SK-N-SH (cell line): ENCODE results near the gene SPACA7. TPM values are rescaled to one million over a fixed set of nuclear protein-coding genes. Genes with fewer than 3 reads are reported as not detected.

ENCODE experiments used
- CTCF ChIA-PET: fragments of 300-600, 350-600 bp; formaldehyde crosslinking; extraction: SDS; loops from one replicate; lab custom pipeline; 2021; lab: Yijun Ruan, JAX
- POLR2A ChIA-PET: fragments of 350-600 bp; sonication (Branson Sonifier 250); formaldehyde crosslinking; extraction: SDS; loops from one replicate; lab custom pipeline; 2020; ENCODE audit warnings: antibody characterized with exemption, inconsistent platforms; lab: Yijun Ruan, JAX
- DNase-seq: peaks from one replicate; pipeline ENCODE4 v3.0.0; 2012
- H2AFZ ChIP-seq: fragments of 200-600 bp; sonication (generic); 2 replicates; pipeline ENCODE4 v1.8.1; 2016; ENCODE audit warnings: antibody characterized with exemption, mild to moderate bottlenecking, low read depth
- H3F3A ChIP-seq: fragments of 200-600 bp; sonication (generic); replicated peaks from 2 replicates; pipeline ENCODE3; 2016; ENCODE audit warnings: antibody characterized with exemption, mild to moderate bottlenecking; ENCODE audit not compliant: insufficient read depth
- H3K27ac ChIP-seq, 2 experiments: fragments of 200-500 bp in 1 of 2; fragments of 200-600 bp in 1 of 2; sonication (Bioruptor generic) in 1 of 2; sonication (generic), shearing (Covaris generic) in 1 of 2; 2 replicates each; pipeline versions ENCODE4 v1.5.1 to v1.6.1; 2014 to 2016; ENCODE audit warnings: low read depth in 2 of 2, inconsistent platforms in 1 of 2, low read length in 1 of 2, mild to moderate bottlenecking in 1 of 2, mixed read lengths in 1 of 2
- H3K27me3 ChIP-seq: fragments of 200-600 bp; sonication (generic), shearing (Covaris generic); 2 replicates; pipeline ENCODE4 v1.6.1; 2016; ENCODE audit warnings: mixed run types; ENCODE audit not compliant: insufficient read depth
- H3K36me3 ChIP-seq, 2 experiments: fragments of 200-500 bp in 1 of 2; fragments of 200-600 bp in 1 of 2; sonication (Bioruptor generic) in 1 of 2; sonication (generic) in 1 of 2; replicated peaks in 1 of 2; 2 replicates each; pipeline versions ENCODE3 to v1.5.1; 2014 to 2016; ENCODE audit warnings: low read length in 1 of 2, mild to moderate bottlenecking in 1 of 2; ENCODE audit not compliant: insufficient read depth in 2 of 2, control insufficient read depth in 1 of 2
- H3K4me1 ChIP-seq, 2 experiments: fragments of 200-500 bp in 1 of 2; fragments of 200-600 bp in 1 of 2; sonication (Bioruptor generic) in 1 of 2; sonication (generic), shearing (Covaris generic) in 1 of 2; 2 replicates each; pipeline versions ENCODE4 v1.5.1 to v1.6.1; 2014 to 2016; ENCODE audit warnings: low read depth in 1 of 2, low read length in 1 of 2, mixed run types in 1 of 2; ENCODE audit not compliant: insufficient read depth in 2 of 2, control insufficient read depth in 1 of 2
- H3K4me2 ChIP-seq: fragments of 200-600 bp; sonication (generic), shearing (Covaris generic); 2 replicates; pipeline ENCODE4 v1.6.1; 2017; ENCODE audit warnings: mixed run types
- H3K4me3 ChIP-seq, 2 experiments: fragments of 200-500 bp in 1 of 2; fragments of 200-600 bp in 1 of 2; sonication (Bioruptor generic) in 1 of 2; sonication (generic), shearing (Covaris generic) in 1 of 2; 2 replicates each; pipeline versions ENCODE4 v1.5.1 to v1.8.1; 2014 to 2016; ENCODE audit warnings: low read depth in 2 of 2, inconsistent platforms in 1 of 2, low read length in 1 of 2, mild to moderate bottlenecking in 1 of 2, mixed read lengths in 1 of 2, moderate library complexity in 1 of 2
- H3K79me2 ChIP-seq: fragments of 200-600 bp; sonication (generic); 2 replicates; pipeline ENCODE4 v1.8.1; 2017; ENCODE audit warnings: mild to moderate bottlenecking; ENCODE audit not compliant: insufficient read depth
- H3K9ac ChIP-seq: fragments of 200-600 bp; sonication (generic); 2 replicates; pipeline ENCODE4 v1.6.1; 2017; ENCODE audit warnings: mixed run types
- H3K9me2 ChIP-seq: fragments of 200-600 bp; sonication (generic); 2 replicates; pipeline ENCODE4 v1.6.1; 2017; ENCODE audit warnings: mixed run types
- H3K9me3 ChIP-seq: fragments of 200-600 bp; sonication (generic); 2 replicates; pipeline ENCODE4 v1.6.1; 2017; ENCODE audit warnings: mixed run types, mild to moderate bottlenecking, moderate library complexity
- H4K20me1 ChIP-seq: fragments of 200-600 bp; sonication (generic); 2 replicates; pipeline ENCODE4 v1.6.1; 2017; ENCODE audit warnings: mild to moderate bottlenecking, mixed run types; ENCODE audit not compliant: insufficient read depth
- CTCF ChIP-seq: fragments of 200-600 bp; sonication (generic); IDR thresholded peaks from 2 replicates; pipeline ENCODE4 v1.6.1; 2017; ENCODE audit warnings: antibody characterized with exemption, mild to moderate bottlenecking, moderate library complexity
- EZH2phosphoT487 ChIP-seq: fragments of 200-600 bp; sonication (generic); IDR thresholded peaks from 2 replicates; pipeline ENCODE4 v1.6.1; 2017; ENCODE audit warnings: low read depth, mixed run types, mild to moderate bottlenecking, antibody characterized with exemption, moderate library complexity, borderline replicate concordance
- FOSL2 ChIP-seq: IDR thresholded peaks from 2 replicates; pipeline ENCODE4 v1.4.0; 2012; ENCODE audit warnings: low read depth, mild to moderate bottlenecking, moderate library complexity, borderline replicate concordance
- FOXJ3 ChIP-seq: sonication (generic); formaldehyde crosslinking; IDR thresholded peaks from 2 replicates; pipeline ENCODE4 v1.5.1; 2020; ENCODE audit warnings: mild to moderate bottlenecking, missing genetic modification reagents
- FOXM1 ChIP-seq: IDR thresholded peaks from 2 replicates; pipeline ENCODE4 v1.4.0; 2012; ENCODE audit warnings: low read depth, mild to moderate bottlenecking
- JUND ChIP-seq: IDR thresholded peaks from 2 replicates; pipeline ENCODE4 v1.4.0; 2012
- MEF2A ChIP-seq: IDR thresholded peaks from 2 replicates; pipeline ENCODE4 v1.4.0; 2012; ENCODE audit warnings: low read depth, borderline replicate concordance
- NFIC ChIP-seq: IDR thresholded peaks from 2 replicates; pipeline ENCODE4 v1.4.0; 2012; ENCODE audit warnings: borderline replicate concordance
- NRF1 ChIP-seq: IDR thresholded peaks from 2 replicates; pipeline ENCODE4 v1.6.1; 2012; ENCODE audit warnings: low read depth, mild to moderate bottlenecking, low read length
- POLR2AphosphoS5 ChIP-seq: IDR thresholded peaks from 2 replicates; pipeline ENCODE4 v1.6.1; 2012; ENCODE audit warnings: low read depth, low read length
- RCOR1 ChIP-seq: fragments of 150-350 bp; IDR thresholded peaks from 2 replicates; pipeline ENCODE4 v1.6.1; 2017; ENCODE audit warnings: antibody characterized with exemption, low read length
- REST ChIP-seq: IDR thresholded peaks from 2 replicates; pipeline ENCODE4 v1.6.1; 2012; ENCODE audit warnings: mild to moderate bottlenecking, low read depth, low read length, moderate library complexity
- RFX5 ChIP-seq: IDR thresholded peaks from 2 replicates; pipeline ENCODE4 v1.6.1; 2012; ENCODE audit warnings: mild to moderate bottlenecking, improper control_type of control experiment, low read length
- RXRA ChIP-seq: IDR thresholded peaks from 2 replicates; pipeline ENCODE4 v1.4.0; 2012; ENCODE audit warnings: low read depth, mild to moderate bottlenecking, borderline replicate concordance
- SIN3A ChIP-seq: IDR thresholded peaks from 2 replicates; pipeline ENCODE4 v1.6.1; 2012; ENCODE audit warnings: low read depth, mild to moderate bottlenecking, low read length, moderate library complexity, borderline replicate concordance
- TAF1 ChIP-seq: IDR thresholded peaks from 2 replicates; pipeline ENCODE4 v1.6.1; 2012; ENCODE audit warnings: low read depth, mild to moderate bottlenecking, low read length, moderate library complexity, borderline replicate concordance
- TCF12 ChIP-seq: IDR thresholded peaks from 2 replicates; pipeline ENCODE4 v1.4.0; 2012
- USF1 ChIP-seq: IDR thresholded peaks from 2 replicates; pipeline ENCODE4 v1.4.0; 2012; ENCODE audit warnings: low read depth, borderline replicate concordance
- YY1 ChIP-seq: IDR thresholded peaks from 2 replicates; pipeline ENCODE4 v1.4.0; 2012; ENCODE audit warnings: low read depth, mild to moderate bottlenecking
- WGBS: methylation state at CpG from one replicate; pipeline ENCODE4 v1.1.6; 2017; ENCODE audit warnings: low lambda C conversion rate; 5-methylcytosine and 5-hydroxymethylcytosine counted together
- polyA plus RNA-seq, 3 experiments: library from polyadenylated mRNA; depleted of rRNA; stranded (reverse); fragments of >200 nt; gene quantifications; 2 replicates each; pipeline ENCODE4 v1.2.3, GENCODE V29; 2012

The SPACA7 gene
- polyA plus RNA-seq, 1 of the 3 experiments (the other 2 are of a cell fraction): not detected

GRCh38 chr13:112362021-112362420 is 14.1 kb upstream of the SPACA7 start:
- no peak overlapping the region for H2AFZ ChIP-seq
- H3K9me3 ChIP-seq: no peaks in the 10 kb centered on the region
- ChIA-PET POLR2A (no interaction called here), CTCF (no interaction called here)
- no peaks in the 10 kb centered on the region for H3K36me3 ChIP-seq
- H3K4me1 ChIP-seq: no peaks in the 10 kb centered on the region
- 18% methylated on average over 5 of the region's 5 CpGs for WGBS
- DNase-seq: no peak
- H3K4me3 ChIP-seq: no peak overlapping the region
- no peak overlapping the region for H3K27ac ChIP-seq
- no peaks in the 10 kb centered on the region for H4K20me1 ChIP-seq
- H3F3A ChIP-seq: no peaks in the 10 kb centered on the region
- H3K79me2 ChIP-seq: no peaks in the 10 kb centered on the region
- H3K9me2 ChIP-seq: no peaks in the 10 kb centered on the region
- H3K4me2 ChIP-seq: no peak overlapping the region
- H3K27me3 ChIP-seq: no peaks in the 10 kb centered on the region
- H3K9ac ChIP-seq: no peak overlapping the region
- TF ChIP-seq CTCF (no peak), TAF1 (no peak), POLR2AphosphoS5 (no peak), RXRA (no peak), YY1 (no peak), NFIC (no peak), SIN3A (no peak), EZH2phosphoT487 (no peak), RFX5 (no peak), FOXM1 (no peak), TCF12 (no peak), FOXJ3 (CRISPR knock-in tag) (no peak), JUND (no peak), NRF1 (no peak), REST (no peak), USF1 (no peak), FOSL2 (no peak), MEF2A (no peak), RCOR1 (no peak)
